ENCODE measurements around the gene ATP13A2.
A peak's percentile ranks its signal among the peaks of the same experiment; 100 is the strongest.

ATP13A2 gene

DNA sequence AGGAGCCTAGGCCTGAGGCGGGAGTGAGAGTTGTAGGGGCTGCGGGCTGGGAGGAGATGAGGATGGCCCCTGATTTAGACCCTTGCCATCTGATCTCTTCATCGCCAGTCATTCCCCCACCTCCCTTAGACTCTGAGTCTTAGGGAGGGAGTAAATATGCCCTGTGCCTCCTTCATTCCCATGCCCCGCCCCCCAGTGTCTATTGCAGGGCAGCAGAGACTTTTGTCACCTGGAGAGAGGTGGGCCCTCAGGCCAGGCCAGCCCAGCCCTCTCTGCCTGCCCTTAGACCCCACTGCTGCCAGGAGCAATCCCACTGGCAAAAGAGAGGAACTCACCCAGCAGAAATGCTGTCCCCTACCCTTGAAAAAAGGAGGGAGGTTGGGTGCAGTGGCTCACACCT lies 28.1 kb downstream of the ATP13A2 start:
- DNase-seq (ENCODE audit: low read depth) = no peak
- TF ChIP-seq, protein P1, sequence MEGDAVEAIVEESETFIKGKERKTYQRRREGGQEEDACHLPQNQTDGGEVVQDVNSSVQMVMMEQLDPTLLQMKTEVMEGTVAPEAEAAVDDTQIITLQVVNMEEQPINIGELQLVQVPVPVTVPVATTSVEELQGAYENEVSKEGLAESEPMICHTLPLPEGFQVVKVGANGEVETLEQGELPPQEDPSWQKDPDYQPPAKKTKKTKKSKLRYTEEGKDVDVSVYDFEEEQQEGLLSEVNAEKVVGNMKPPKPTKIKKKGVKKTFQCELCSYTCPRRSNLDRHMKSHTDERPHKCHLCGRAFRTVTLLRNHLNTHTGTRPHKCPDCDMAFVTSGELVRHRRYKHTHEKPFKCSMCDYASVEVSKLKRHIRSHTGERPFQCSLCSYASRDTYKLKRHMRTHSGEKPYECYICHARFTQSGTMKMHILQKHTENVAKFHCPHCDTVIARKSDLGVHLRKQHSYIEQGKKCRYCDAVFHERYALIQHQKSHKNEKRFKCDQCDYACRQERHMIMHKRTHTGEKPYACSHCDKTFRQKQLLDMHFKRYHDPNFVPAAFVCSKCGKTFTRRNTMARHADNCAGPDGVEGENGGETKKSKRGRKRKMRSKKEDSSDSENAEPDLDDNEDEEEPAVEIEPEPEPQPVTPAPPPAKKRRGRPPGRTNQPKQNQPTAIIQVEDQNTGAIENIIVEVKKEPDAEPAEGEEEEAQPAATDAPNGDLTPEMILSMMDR (IDR thresholded peaks at IDR 0.05; ENCODE audit: control insufficient read depth, insufficient read depth, low read depth, low read length, missing control alignments) = no peak

DNA sequence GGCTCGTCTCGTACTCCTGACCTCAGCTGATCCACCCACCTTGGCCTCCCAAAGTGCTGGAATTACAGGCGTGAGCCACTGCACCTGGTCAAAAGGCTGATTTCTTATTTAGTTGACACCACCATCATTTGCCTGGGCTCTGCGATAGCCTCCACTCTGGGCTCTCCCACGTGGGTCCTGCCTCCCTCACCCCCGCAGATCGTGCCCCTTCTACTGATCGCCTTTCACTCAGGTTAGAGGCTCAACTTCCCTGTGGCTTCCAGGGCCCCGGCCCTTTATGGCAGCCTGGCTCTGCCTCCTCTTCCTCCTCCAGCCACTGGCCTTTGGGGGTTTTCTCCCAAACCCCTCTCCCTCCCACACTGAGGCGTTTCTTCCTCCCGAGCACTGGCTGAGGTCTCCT lies 28.8 kb downstream of the ATP13A2 start:
- TF ChIP-seq, protein P1 (IDR thresholded peaks at IDR 0.05; ENCODE audit: control insufficient read depth, insufficient read depth, low read depth, low read length, missing control alignments) = no peak
- H3K4me3 ChIP-seq (ENCODE audit: control insufficient read depth, low read depth, low read length) = no peak overlapping the region
- no peak for DNase-seq (ENCODE audit: low read depth)

More for the DNA sequence above, 28.1 kb downstream of the ATP13A2 start:
- no peak overlapping the region for H3K4me3 ChIP-seq (ENCODE audit: control insufficient read depth, low read depth, low read length)

DNA sequence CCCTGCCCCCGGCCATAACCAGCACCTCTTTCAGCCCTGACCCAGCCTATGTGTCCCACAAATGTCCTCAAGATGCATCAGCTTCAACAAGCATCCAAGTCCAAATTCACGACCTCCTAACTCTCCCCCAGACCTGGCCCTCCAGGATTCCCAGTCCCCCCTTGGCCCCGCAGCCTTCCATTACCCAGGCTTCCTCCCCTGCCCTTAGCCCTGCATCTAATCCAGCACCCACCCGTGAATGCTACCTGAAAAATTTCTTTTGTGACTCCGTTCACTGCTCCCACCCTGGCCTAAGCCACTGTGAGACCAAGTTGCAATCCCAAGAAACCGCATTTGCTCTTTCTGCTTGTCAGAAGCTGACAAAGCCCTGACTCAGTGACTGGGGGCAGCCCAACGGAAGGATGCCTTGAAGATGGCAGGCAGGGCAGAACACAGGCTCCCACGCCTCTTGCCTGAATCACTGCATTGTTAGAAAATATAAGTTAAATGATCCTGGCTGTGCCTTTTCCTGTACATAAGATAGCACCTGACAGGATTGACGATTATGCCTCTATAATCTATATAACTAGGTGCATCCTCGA lies 30.4 kb downstream of the ATP13A2 start:
- DNase-seq (ENCODE audit: low read depth) = peak; percentile 78
- H3K4me3 ChIP-seq (ENCODE audit: control insufficient read depth, low read depth, low read length) = peak overlapping the region; percentile 0
- TF ChIP-seq, protein P1 (IDR thresholded peaks at IDR 0.05; ENCODE audit: control insufficient read depth, insufficient read depth, low read depth, low read length, missing control alignments) = no peak

DNA sequence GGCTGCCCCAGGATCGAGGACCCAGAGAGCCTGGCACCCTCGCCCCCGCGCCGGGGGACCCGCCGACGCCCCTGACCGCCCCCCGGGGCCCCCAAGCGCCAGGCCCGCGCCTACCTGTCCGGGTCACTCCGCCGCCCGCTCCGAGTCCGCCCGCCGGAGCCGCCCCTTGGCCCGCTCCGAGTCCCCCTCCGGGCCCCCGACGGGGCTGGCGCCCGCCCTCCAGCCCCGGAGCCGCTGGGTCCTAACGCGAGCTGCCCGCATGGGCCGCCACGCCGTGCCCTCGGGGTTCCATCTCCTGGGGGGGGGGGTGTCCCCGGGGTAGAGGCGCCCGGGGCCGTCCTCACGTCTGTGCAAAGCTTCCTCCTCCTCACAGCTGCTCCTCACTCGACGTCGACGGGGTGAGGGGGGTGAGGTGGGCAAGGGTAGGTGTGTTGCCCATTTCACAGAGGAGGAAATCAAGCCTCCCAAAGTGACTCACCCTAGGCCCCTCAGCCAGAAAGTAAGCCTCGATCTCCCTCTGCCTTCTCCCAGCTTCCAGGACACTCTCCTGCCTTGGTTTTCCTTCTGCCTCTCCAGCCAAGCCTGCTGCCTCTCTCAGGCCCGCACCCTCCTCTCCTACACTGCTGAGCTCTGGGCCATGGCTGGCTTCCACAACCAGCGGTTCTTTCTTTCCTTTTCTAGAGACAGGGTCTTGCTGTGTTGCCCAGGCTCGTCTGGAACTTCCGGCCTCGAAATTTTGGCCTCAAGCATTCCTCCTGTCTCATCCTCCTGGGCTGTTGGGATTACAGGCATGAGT lies 31.1 kb downstream of the ATP13A2 start, which contains the start of gene MFAP2:
Gene MFAP2, minus strand, starts transcription at position 148 of the 796 bp plus-strand sequence. CDS start 2,347 bp downstream, outside the sequence.
- DNase-seq (ENCODE audit: low read depth) = no peak
- peak within 1 kb of the TSS; percentile 77 for H3K4me3 ChIP-seq (ENCODE audit: control insufficient read depth, low read depth, low read length)
- TF ChIP-seq, protein P1 (IDR thresholded peaks at IDR 0.05; ENCODE audit: control insufficient read depth, insufficient read depth, low read depth, low read length, missing control alignments) = no peak

DNA sequence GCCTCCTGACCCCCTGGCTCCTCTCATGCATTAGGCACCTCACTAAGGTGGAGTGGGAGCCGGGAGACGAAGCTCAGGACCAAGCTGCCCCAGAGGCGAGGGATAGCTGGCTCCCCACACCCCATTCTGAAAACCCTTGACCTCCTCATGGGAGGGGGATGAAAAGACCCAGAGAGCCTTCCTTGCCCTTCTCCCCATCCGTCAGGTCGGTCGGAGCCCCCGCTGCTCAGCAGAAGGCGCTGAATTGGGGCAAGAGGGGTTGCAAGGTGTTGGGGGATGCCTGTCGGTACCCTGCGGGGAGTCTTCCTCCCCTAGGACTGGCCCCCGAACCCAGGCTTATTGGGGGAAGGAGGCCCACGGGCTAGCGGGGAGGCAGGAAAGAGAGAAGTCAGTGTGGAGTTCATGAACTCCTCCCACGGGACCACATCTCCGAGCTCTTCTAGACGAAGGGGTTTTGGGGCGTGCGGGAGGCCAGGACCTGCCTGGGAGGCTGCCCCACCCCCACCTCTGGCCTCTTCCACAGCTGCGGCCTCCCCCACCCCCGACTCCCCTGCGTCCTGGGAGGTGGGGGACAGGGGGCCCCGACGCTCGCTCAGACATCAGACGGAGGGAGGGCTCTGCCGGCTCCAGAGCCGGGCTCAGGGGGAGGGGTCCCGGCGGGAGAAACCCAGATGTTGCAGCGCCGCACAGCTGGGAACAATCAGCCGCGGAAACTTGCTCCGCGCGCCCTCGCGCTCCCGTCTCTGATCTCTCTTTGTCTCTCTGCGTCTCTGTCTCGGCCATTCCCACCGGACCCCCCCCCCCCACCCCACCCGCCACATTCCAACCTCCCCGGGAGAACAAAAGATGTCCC lies 32.0 kb downstream of the ATP13A2 start:
- TF ChIP-seq, protein P1 (IDR thresholded peaks at IDR 0.05; ENCODE audit: control insufficient read depth, insufficient read depth, low read depth, low read length, missing control alignments) = no peak
- DNase-seq (ENCODE audit: low read depth) = no peak
- peak overlapping the region; percentile 77 for H3K4me3 ChIP-seq (ENCODE audit: control insufficient read depth, low read depth, low read length)
